ENCODE measurements around the gene BAAT.

Gene BAAT

GRCh38 chr9:101383361-101383760 is 1.4 kb downstream of the BAAT start:
- Mint-ChIP-seq H3K27me3 (no peaks in the 10 kb centered on the region), H3K9me3 (peaks cover 19% of the 10 kb centered on the region), H3K36me3 (ENCODE audit: low read depth) (peaks cover 21% of the 10 kb centered on the region), H3K4me3 (no peak overlapping the region), H3K27ac (no peak overlapping the region), H3K4me1 (ENCODE audit: low read depth) (no peaks in the 10 kb centered on the region)
- intact Hi-C loops (cut with micrococcal nuclease): no loop called here

- H3K27me3 Mint-ChIP-seq: no peaks in the 10 kb centered on the region
- no peaks in the 10 kb centered on the region for H3K4me1 Mint-ChIP-seq (ENCODE audit: low read depth)
- H3K4me3 Mint-ChIP-seq: no peak overlapping the region
- H3K9me3 Mint-ChIP-seq: peaks cover 29% of the 10 kb centered on the region
- peaks cover 14% of the 10 kb centered on the region for H3K36me3 Mint-ChIP-seq (ENCODE audit: low read depth)
- intact Hi-C loops (cut with micrococcal nuclease): no loop called here
- no peak overlapping the region for H3K27ac Mint-ChIP-seq
These were observed 2.9 kb downstream of the BAAT start for GRCh38 chr9:101381833-101382342.

- H3K9me3 Mint-ChIP-seq: peaks cover 30% of the 10 kb centered on the region
- H3K27ac Mint-ChIP-seq: no peak overlapping the region
- H3K27me3 Mint-ChIP-seq: no peaks in the 10 kb centered on the region
- H3K4me1 Mint-ChIP-seq (ENCODE audit: low read depth): no peaks in the 10 kb centered on the region
- no peak overlapping the region for H3K4me3 Mint-ChIP-seq
- H3K36me3 Mint-ChIP-seq (ENCODE audit: low read depth): peaks cover 12% of the 10 kb centered on the region
- intact Hi-C loops (cut with micrococcal nuclease): no loop called here
These were observed 3.7 kb downstream of the BAAT start for GRCh38 chr9:101381118-101381517.

GRCh38 chr9:101380295-101380694 is 4.5 kb downstream of the BAAT start:
- H3K27me3 Mint-ChIP-seq: no peaks in the 10 kb centered on the region
- H3K4me1 Mint-ChIP-seq (ENCODE audit: low read depth): no peaks in the 10 kb centered on the region
- intact Hi-C loops (cut with micrococcal nuclease): no loop called here
- no peak overlapping the region for H3K27ac Mint-ChIP-seq
- peaks cover 6% of the 10 kb centered on the region for H3K36me3 Mint-ChIP-seq (ENCODE audit: low read depth)
- no peak overlapping the region for H3K4me3 Mint-ChIP-seq
- peaks cover 31% of the 10 kb centered on the region for H3K9me3 Mint-ChIP-seq

GRCh38 chr9:101376111-101376848 is 8.5 kb downstream of the BAAT start:
- H3K4me1 Mint-ChIP-seq (ENCODE audit: low read depth): no peaks in the 10 kb centered on the region
- peaks cover 22% of the 10 kb centered on the region for H3K9me3 Mint-ChIP-seq
- no peaks in the 10 kb centered on the region for H3K27me3 Mint-ChIP-seq
- H3K4me3 Mint-ChIP-seq: no peak overlapping the region
- no peak overlapping the region for H3K27ac Mint-ChIP-seq
- no peaks in the 10 kb centered on the region for H3K36me3 Mint-ChIP-seq (ENCODE audit: low read depth)
- intact Hi-C loops (cut with micrococcal nuclease): loop anchor here (10.0 kb wide), 1 partner anchor 59 kb away; the partner anchor contains the start of gene ALDOB

- Mint-ChIP-seq H3K36me3 (ENCODE audit: low read depth) (no peaks in the 10 kb centered on the region), H3K4me1 (ENCODE audit: low read depth) (no peaks in the 10 kb centered on the region), H3K27me3 (no peaks in the 10 kb centered on the region), H3K4me3 (no peak overlapping the region), H3K9me3 (peaks cover 22% of the 10 kb centered on the region), H3K27ac (no peak overlapping the region)
- intact Hi-C loops (cut with micrococcal nuclease): loop anchor here (10.0 kb wide), 1 partner anchor 59 kb away; the partner anchor contains the start of gene ALDOB
These were observed 9.3 kb downstream of the BAAT start for GRCh38 chr9:101375546-101375945.

GRCh38 chr9:101372327-101373118 is 12.3 kb downstream of the BAAT start:
- no peak overlapping the region for H3K4me3 Mint-ChIP-seq
- H3K9me3 Mint-ChIP-seq: peaks cover 13% of the 10 kb centered on the region
- intact Hi-C loops (cut with micrococcal nuclease): loop anchor here (10.0 kb wide), 1 partner anchor 62 kb away; the partner anchor contains the start of gene ALDOB
- no peak overlapping the region for H3K27ac Mint-ChIP-seq
- no peaks in the 10 kb centered on the region for H3K36me3 Mint-ChIP-seq (ENCODE audit: low read depth)
- H3K4me1 Mint-ChIP-seq (ENCODE audit: low read depth): no peaks in the 10 kb centered on the region
- no peaks in the 10 kb centered on the region for H3K27me3 Mint-ChIP-seq

GRCh38 chr9:101371813-101372212 is 13.0 kb downstream of the BAAT start:
- Mint-ChIP-seq H3K36me3 (ENCODE audit: low read depth) (no peaks in the 10 kb centered on the region), H3K9me3 (peaks cover 11% of the 10 kb centered on the region), H3K27ac (no peak overlapping the region), H3K4me3 (no peak overlapping the region), H3K4me1 (ENCODE audit: low read depth) (no peaks in the 10 kb centered on the region), H3K27me3 (no peaks in the 10 kb centered on the region)
- intact Hi-C loops (cut with micrococcal nuclease): loop anchor here (10.0 kb wide), 1 partner anchor 63 kb away; the partner anchor contains the start of gene ALDOB

- Mint-ChIP-seq H3K27me3 (no peaks in the 10 kb centered on the region), H3K4me3 (no peak overlapping the region), H3K9me3 (no peaks in the 10 kb centered on the region), H3K36me3 (ENCODE audit: low read depth) (no peaks in the 10 kb centered on the region), H3K4me1 (ENCODE audit: low read depth) (no peaks in the 10 kb centered on the region), H3K27ac (no peak overlapping the region)
- intact Hi-C loops (cut with micrococcal nuclease): loop anchor here (10.0 kb wide), 1 partner anchor 65 kb away; the partner anchor contains the start of gene ALDOB
These were observed 14.8 kb downstream of the BAAT start for GRCh38 chr9:101369884-101370531.

GRCh38 chr9:101369286-101369685 is 15.5 kb downstream of the BAAT start:
- Mint-ChIP-seq H3K36me3 (ENCODE audit: low read depth) (no peaks in the 10 kb centered on the region), H3K27ac (no peak overlapping the region), H3K9me3 (no peaks in the 10 kb centered on the region), H3K4me1 (ENCODE audit: low read depth) (no peaks in the 10 kb centered on the region), H3K27me3 (no peaks in the 10 kb centered on the region), H3K4me3 (no peak overlapping the region)
- intact Hi-C loops (cut with micrococcal nuclease): no loop called here

GRCh38 chr9:101367323-101367722 is 17.5 kb downstream of the BAAT start:
- intact Hi-C loops (cut with micrococcal nuclease): no loop called here
- Mint-ChIP-seq H3K9me3 (no peaks in the 10 kb centered on the region), H3K27ac (no peak overlapping the region), H3K27me3 (no peaks in the 10 kb centered on the region), H3K4me1 (ENCODE audit: low read depth) (no peaks in the 10 kb centered on the region), H3K4me3 (no peak overlapping the region), H3K36me3 (ENCODE audit: low read depth) (no peaks in the 10 kb centered on the region)

- no peak overlapping the region for H3K27ac Mint-ChIP-seq
- no peaks in the 10 kb centered on the region for H3K4me1 Mint-ChIP-seq (ENCODE audit: low read depth)
- no peak overlapping the region for H3K4me3 Mint-ChIP-seq
- intact Hi-C loops (cut with micrococcal nuclease): no loop called here
- H3K27me3 Mint-ChIP-seq: no peaks in the 10 kb centered on the region
- H3K36me3 Mint-ChIP-seq (ENCODE audit: low read depth): no peaks in the 10 kb centered on the region
- H3K9me3 Mint-ChIP-seq: no peaks in the 10 kb centered on the region
These were observed 18.6 kb downstream of the BAAT start for GRCh38 chr9:101366038-101366756.

- H3K36me3 Mint-ChIP-seq (ENCODE audit: low read depth): no peaks in the 10 kb centered on the region
- no peak overlapping the region for H3K27ac Mint-ChIP-seq
- no peak overlapping the region for H3K4me3 Mint-ChIP-seq
- H3K9me3 Mint-ChIP-seq: no peaks in the 10 kb centered on the region
- H3K27me3 Mint-ChIP-seq: no peaks in the 10 kb centered on the region
- intact Hi-C loops (cut with micrococcal nuclease): no loop called here
- no peaks in the 10 kb centered on the region for H3K4me1 Mint-ChIP-seq (ENCODE audit: low read depth)
These were observed 19.6 kb downstream of the BAAT start for GRCh38 chr9:101365181-101365580.

Measured in dendritic cell treated with granulocyte-macrophage colony-stimulating factor and Interleukin-4, amounts not matched to agents 40 ng/mL and 50 ng/mL, for 4 days (primary cell).